Putamen (tissue), 1 donor: ENCODE data around the gene PHACTR1.

Experiments used
- DNase-seq: peaks from one replicate; pipeline ENCODE4 v3.0.0-alpha.2; 2016; ENCODE audit warnings: low spot score

The PHACTR1 gene

DNA sequence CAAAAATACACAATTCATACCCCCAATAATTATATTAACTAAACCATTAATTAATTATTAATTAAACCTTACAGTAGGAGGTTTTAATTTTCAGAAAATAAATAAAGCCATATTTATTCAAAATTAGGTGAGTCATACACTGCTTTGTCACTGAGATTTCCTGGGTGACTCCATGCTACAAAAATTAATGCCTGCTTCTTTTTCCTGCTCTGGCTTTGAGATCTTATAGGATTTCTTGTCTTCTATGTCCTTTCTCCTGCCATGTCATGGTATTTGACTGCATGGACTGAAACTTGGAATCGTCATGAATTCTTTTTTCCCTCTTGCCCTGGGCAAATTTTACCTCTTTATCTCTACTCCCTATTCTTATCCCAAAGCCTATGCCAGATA, 133.2 kb downstream of the PHACTR1 start:
- DNase-seq, result no peak

DNA sequence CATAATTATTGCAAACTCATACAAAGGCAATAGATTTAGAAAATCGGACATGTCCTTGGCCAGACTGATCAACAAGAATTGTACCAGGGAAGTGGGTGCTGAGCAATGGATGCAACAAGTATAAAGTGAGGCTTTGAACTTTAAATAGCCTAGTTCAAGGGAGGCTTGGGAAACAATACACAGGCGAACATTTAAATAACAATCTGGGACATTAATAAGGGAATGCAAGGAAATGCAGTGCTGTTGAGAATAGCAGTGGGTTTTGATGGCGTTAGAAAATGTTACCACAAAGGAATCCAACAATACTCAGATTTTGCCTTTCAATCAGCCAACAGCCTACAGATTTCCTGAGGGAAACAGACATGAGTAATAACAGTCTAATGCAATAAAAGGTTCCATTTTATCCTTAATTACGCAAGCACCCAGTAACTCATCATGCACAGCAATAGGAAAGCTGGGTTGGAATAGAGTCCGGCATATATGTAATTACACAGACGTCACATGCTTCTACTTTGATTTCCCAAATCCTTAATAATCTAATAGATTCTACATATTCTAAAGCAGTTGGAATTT, 134.6 kb downstream of the PHACTR1 start:
- peak; percentile 23 for DNase-seq

DNA sequence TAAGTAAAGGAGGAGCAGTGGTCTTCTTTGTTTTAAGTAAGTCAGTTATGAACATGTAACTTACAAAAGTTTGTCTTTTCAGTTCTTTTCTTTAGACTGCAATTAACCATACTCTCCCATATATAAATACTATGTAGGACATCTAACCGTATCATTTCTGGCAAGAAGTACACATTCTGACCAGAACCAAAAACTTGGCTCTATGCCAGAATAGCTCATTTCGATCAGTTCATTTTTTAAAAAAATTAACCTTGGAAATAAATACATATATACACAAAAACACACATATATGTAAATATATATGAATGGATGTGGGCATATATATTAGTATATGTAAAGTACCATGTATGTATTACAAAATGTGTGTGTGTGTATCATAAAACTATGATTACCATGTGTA, 145.0 kb downstream of the PHACTR1 start:
- DNase-seq, result no peak

DNA sequence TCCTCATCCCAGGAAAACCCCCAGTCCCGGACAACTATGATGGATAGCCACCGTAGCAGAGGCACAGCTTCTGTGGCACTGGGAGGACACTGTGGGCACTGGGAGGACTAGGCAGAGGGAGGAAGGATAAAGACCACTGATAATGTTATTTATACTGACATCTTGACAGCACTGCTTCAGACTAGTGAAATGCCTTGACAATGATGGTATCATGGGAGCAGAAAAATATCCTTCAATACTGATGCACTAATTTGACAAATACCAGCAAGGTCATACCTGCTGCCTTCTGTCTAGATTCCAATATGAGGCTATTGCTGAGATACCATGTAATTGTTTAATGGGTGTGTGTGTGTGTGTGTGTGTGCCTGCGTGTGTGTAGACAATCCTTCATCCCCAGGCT, 148.6 kb downstream of the PHACTR1 start:
- no peak for DNase-seq

DNA sequence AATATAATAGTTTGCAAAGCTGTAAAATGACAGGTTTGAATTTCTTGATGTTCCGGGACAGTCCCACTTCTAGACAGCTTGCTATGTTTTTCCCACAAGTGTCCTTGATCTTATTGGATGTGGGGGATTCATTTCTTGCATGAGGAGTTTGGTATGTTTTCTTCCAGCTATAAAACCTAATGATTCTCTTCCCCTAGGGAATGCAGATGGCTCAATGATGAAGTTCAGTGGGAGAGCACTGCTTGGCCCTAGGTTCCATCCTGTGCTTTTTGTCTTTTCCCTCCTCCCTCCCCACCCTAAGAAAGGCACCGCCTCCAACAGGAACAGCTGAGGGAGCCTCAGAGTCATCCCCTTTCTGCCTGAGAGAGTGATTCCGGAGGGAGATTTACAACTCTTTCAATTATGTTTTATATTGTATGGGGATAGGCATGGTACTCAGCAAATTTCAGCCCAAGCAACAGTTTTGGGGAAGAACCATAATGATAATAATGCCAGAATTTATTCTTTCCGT, 149.2 kb downstream of the PHACTR1 start:
- DNase-seq, result peak; percentile 19

DNA sequence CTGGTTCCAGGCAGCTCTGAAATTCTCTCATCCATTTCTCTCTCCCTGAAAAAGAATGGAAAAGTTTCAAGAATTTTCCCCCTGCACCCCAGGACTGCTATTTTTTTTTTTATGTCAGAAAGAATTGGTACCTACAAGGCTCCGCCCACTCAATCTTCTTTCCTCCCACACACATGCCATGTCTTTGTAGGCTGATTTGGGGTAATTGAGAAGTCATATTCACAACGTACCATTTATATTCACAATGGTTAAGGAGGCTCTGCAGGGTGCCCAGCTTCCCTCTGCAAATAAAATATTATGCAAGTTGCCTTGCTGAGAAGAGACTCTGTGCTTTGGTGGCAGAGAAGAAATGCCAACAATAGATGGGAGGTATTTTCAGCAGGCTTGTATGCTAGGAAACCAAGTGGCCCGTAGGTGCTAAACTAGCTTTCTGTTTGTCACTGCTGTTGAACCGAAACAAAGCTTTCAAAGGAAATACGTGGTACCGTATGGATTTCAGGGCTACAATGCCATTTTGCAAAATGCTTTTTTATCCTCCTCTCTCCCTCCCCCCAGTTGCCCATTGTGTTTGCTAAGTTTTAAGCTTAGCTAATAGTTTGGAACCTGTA, 150.0 kb downstream of the PHACTR1 start:
- DNase-seq, result peak; percentile 73

DNA sequence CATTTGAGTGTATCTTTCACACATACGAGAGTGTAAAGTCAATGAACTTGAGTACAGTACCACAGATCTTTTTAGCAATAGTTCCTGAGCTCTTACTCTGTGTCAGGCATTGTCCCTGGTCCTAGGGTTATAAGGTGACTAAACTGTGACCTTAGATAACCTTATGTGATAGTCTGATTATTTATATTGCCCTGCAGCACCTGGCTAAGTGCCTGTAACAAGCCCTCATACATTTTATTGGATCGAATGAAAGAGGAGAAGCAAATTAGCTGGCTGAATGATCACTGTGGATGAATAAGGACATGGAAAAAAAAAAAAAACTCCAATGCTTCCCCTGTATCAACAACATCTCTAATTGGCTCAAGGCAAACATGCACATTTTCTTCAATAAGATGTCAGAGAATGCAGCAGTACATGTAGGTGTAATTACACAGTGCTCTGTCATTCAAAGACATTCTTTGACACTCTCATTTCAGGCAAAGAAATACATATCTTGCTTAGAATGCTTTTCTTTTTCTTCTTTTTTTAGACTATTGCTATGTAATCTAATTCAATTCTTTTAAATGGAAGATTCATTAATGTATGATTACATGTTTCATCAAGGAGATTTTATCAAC, 153.4 kb downstream of the PHACTR1 start:
- peak; percentile 33 for DNase-seq

DNA sequence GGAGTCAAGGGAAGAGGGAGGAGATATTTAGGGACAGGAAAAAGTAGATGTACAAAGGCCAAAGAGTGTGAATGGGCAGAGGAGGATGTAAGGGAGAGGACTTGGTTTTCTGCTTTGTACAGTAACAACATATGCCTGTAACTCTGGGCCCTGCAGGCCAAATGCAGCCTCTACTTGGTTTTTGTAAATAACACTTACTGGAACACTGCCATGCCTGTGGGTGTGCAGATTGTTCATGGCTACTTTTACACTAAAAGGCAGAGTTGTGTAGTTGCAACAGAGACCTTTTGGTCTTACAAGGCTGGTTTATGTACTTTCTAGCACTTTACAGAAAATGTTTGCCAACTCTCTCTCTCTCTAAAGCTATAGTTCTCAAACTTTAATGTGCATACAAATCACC, 157.1 kb downstream of the PHACTR1 start:
- DNase-seq, result no peak

DNA sequence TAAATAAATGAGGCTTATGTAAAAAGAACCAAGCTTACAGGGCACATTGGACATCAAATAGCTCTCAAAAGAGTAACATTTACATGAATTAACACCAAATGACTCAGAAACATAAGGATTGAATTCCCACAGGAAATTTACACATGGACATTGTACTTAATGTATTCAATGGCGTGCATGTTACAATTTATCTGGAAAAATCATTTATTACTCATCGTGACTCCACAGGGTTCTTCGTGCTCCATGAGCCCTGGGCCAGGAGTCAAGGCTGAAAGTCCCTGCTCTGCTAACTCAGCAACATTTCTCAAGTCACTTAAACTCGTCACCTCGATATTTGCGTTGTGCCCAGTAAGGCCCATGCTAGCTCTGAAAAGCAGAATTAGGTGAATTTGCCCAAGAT, 158.5 kb downstream of the PHACTR1 start:
- no peak for DNase-seq

DNA sequence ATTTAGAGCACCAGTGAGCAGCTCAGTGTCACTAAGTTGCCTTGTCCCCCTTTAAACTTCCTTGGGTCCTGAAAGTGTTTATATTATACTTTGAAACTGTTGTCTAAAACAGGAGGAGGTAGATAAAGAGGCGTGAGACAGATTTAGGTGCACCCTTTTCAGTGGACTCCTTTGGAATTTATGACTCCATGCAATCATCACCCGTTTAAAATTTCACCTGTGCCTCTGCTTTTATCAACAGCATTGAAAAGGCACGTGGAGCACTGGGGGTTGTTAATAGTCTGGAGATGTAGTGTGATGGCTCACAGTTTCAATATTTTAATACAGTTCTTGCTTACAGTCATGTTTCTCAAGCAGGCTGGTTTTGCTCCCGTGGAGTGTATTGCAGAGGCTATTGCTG, 162.2 kb downstream of the PHACTR1 start:
- no peak for DNase-seq

DNA sequence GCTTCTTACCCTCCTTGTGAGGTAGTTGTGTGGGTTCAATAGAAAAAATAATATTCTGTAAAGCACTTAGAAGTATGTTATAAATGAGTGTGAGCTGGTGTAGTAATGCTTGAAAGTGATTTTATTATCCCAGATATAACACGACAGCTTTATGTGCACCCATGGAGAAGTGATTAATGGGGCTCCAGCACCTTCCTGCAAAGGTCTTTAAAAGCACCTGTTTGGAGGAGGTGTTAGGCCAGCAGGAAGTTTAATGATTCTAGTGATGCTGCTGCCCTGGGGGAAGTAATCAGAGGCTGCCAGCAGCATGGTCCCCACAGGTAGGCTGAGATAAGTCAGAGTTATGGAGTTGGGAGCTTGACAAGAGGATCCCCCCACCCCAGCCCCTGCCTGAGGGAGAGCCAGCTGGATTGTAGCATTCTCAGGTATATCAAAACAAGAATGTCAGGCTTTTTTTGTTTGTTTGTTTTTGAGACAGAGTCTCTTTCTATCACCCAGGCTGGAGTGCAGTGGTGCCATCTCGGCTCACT, 166.3 kb downstream of the PHACTR1 start:
- no peak for DNase-seq

DNA sequence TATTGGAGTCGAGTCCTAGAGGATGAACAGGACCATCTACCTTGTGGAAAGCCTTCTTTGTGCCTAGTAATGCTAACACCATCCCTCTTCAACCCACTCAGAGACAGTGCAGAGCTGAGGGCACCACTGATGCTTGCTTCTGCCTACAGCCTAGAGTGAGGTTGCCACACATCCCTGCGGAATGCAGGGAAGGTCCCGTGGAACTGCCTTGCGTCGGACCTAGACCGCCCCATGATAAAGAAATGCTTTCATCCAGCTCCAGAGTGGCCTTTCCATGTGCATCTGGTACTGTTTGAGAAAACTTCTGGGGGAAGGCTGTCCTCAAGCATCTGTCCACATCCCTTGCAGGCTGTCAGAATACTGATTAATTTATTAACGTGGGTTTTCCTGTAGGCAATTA, 168.4 kb downstream of the PHACTR1 start:
- no peak for DNase-seq

DNA sequence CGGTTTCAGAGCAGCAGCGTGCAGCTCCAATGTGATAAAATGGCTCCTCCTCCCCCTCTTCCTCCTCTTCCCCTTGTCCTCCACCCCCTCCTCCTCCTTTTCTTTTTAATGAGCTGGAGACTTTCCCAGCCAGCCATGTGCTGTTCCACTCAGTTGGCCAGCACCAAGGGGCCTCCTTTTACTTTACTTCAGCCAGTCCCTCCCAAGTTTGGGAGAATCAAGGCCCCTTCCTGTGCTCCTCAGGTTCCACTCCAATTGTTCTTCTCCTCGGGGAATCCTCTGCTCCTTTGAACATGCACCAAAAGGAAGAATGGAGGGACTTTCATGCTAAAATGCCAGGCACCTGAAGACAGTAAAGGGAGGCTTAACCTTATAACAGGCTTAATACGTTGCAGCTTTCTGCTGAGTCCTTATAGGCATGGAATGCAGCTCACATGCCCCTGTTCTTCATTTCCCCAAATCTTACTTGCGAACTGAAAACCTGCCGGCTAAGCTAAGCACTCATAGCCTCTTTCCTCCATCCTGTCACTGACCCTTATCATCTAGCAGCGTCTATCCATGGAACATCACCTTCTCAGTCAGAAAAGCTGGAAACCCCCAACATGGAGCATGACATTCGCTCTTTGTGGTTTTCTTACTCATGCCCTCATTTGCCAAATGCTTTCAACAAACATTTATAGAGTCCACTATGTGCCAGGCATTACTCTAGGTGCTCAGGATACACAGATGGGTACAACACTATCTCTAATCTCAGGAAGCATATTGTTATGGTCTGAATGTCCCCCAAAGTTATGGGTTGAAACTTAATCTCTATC, 170.6 kb downstream of the PHACTR1 start:
- no peak for DNase-seq

DNA sequence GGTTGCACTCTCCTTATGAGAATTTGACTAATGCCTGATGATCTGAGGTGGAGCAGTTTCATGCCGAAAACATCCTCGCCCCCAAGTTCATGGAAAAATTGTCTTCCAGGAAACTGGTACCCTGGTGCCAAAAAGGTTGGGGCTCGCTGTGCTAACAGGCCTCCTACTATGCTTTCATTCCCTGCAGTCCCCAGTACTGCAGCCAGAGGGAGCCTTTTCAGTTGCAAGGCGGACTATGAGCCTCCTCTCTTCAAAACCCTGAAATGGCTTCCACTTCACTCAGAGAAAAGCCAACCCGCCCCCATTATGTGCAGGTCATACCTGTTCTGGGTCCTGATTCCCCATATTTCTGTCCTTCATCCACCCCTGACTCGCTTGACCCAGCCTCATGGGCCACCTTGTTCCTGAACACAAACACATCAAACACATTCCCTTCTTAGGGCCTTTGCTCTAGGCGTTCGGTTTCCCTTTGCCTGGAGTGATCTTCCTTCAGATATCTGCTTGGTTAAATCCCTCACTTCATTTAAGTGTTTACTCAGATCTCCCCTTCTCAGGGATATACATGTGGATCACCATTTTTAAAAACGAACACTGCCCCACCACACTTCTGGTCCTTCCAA, 173.7 kb downstream of the PHACTR1 start:
- DNase-seq, result no peak

DNA sequence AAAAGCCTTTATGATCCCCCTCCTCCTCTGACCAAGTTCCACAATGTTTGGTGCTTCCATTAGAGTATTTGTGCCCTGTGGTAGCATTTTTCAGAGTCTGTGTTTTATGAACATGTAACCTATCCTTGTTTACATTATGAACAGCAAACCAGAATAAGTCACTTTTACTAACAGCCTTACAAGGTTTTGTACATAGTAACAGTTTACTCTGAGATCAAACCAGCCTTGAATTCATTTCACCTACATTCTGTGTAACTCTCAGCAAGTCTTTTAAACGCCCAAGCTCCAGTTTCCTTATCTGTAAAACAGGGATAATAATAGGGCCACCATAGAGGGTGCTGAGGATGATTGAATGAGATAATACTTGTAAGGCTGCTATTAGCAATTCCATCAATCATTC, 175.0 kb downstream of the PHACTR1 start:
- DNase-seq, result no peak

DNA sequence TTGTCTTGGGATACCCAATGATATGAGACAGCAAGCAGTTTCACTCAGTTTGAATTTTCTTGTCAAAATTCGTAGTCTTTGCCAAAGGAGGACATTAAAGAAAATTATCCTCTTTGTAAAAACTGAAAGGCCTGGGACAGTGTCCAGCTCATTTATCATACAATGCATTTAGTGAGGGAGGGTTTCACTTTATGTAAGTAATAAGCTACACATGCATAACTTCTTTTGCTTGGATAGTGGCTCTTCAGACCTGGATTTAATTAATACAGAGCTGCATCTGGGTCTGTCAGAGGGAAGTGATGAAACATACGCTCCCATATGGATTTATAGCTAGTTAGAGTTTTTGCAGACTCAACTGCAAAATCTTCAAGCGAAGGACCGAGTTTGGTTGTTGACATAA, 175.6 kb downstream of the PHACTR1 start:
- DNase-seq, result no peak

DNA sequence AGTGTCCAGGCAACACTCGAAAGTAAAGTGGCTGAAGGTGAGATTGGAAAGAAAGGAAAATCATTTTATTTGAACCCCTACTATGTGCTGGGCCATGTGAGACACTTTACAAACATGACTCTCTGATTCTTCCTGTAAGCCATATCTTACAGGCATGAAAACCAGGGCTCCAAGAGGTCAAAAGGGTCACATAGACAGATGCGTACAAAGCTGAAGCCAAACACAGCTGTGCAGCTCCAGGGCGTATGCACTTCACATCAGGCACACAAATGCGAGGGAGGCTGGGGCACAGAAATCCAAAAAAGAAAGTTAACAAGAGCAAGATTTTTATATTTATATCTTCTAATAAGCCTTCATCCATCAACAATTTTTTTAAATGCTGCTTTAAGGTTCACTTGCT, 176.5 kb downstream of the PHACTR1 start:
- DNase-seq, result no peak

DNA sequence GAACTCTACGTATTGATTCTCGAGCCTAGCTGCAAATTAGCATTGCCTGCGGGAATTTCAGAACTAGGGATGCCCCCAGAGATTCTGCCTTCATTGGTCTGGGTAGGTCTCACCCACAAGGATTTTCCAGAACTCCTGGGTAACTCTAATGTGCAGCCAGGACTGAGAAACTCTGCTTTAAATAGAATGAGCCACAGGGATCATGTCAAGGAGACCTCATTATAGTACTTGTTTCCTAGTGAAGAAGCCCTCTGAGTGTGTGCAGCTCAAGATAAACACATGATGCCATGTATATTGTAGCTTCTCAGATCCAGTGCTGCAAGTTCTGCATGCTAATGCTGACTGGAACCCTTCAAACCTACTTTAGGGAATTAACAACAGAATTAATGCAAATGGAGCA, 179.2 kb downstream of the PHACTR1 start:
- no peak for DNase-seq

DNA sequence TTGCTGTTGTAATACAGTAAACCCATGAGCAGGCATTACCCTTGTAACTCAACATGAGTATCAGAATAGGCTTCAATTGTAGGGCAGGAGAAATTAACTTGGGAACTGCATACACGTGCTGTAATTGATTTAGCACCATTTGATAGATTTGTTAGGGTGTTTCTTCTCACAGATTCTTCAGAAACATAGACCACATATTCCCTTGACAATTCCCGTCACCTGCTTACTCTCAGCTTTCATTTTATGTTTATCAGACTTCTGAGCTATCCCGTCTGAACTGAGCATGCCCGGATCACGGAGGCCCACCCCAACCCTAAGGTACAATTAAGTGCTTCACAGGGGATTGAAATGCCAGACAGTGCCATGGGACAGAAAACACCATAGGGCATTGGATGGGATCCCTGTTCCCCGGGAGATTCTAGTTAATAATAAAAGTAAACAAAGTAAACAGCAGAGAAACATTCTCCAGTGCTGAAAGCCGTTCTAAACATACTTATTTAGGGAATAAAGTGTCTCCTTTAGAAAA, 179.7 kb downstream of the PHACTR1 start:
- no peak for DNase-seq

DNA sequence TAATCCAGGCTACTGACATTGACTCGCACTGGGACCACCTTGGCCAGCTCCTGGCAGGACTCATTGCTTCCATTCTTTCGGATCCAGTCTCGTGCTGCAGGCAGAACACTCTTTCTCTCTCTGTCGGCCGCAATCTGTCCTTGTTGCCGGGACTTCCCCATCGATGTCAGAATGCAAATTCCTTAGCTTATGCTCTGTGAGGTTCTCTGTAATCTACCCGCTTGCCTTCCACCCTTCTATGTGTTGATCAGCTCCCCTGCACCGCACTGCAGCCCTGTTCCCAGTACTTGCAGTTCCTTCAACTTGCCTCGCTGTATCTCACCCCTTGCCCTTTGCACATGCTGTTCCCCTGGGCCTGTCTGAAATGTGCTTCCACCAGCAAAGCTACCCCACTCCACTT, 182.0 kb downstream of the PHACTR1 start:
- DNase-seq, result no peak

DNA sequence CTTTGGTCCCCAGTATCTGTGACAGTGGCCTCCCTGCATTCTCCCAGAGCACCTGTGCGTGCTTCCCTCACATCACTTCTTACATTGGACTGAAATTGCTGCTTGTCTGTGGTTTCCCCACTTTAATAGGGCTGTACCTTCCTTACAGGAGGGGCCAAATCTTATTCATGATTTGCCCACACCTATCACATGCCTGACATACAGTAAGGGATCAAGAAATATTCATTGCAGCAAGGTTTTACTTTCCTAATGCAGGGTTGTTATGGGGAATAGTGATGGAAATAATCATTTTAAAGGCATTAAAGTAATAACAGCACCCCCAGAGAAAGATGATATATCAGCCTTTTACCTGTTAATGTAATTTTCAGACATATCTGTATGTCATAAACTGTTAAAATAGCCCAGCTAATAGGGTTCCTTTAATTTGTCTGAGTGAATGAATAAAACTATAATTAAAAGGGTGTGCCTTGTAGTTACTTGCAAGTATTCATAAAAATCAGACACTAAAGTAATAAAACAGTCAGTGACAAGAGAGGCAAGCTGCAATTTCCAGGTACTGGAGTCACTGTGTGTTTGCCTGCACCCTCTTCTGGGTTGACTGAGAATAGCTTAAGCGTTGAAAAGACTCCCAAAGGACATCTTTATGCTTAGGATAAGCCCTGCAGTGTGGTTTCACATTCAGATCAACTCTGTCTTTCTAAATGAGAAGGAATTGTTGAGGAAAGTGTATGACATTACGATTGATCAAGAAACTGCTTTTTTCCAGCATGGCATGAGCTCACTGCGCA, 182.7 kb downstream of the PHACTR1 start:
- no peak for DNase-seq
